Neuron (in vitro differentiated cells): ENCODE results near the gene NRN1.
A peak's percentile ranks its signal among the peaks of the same experiment; 100 is the strongest.
"Not testable (repeated sequence)": the region's sequence is repeated elsewhere in the genome, so short reads cannot be mapped to it uniquely, and the experiment has no call there.

Experiments used
- H2AFZ ChIP-seq: one replicate; pipeline ENCODE4 v1.6.1; 2013; ENCODE audit warnings: low read depth, mild to moderate bottlenecking, inconsistent platforms, low read length, moderate library complexity
- H3K27me3 ChIP-seq: one replicate; pipeline ENCODE4 v1.6.1; 2013; ENCODE audit warnings: low read length; ENCODE audit not compliant: insufficient read depth
- H3K36me3 ChIP-seq: one replicate; pipeline ENCODE4 v1.6.1; 2013; ENCODE audit warnings: low read length; ENCODE audit not compliant: insufficient read depth
- H3K4me1 ChIP-seq: one replicate; pipeline ENCODE4 v1.6.1; 2013; ENCODE audit warnings: low read length; ENCODE audit not compliant: insufficient read depth
- H3K4me3 ChIP-seq: 2 replicates; pipeline ENCODE4 v1.5.1; 2013; ENCODE audit warnings: mild to moderate bottlenecking, low read length, moderate library complexity
- H3K9me3 ChIP-seq: one replicate; pipeline ENCODE4 v1.6.1; 2013; ENCODE audit warnings: low read length

Gene NRN1, protein sequence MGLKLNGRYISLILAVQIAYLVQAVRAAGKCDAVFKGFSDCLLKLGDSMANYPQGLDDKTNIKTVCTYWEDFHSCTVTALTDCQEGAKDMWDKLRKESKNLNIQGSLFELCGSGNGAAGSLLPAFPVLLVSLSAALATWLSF

DNA sequence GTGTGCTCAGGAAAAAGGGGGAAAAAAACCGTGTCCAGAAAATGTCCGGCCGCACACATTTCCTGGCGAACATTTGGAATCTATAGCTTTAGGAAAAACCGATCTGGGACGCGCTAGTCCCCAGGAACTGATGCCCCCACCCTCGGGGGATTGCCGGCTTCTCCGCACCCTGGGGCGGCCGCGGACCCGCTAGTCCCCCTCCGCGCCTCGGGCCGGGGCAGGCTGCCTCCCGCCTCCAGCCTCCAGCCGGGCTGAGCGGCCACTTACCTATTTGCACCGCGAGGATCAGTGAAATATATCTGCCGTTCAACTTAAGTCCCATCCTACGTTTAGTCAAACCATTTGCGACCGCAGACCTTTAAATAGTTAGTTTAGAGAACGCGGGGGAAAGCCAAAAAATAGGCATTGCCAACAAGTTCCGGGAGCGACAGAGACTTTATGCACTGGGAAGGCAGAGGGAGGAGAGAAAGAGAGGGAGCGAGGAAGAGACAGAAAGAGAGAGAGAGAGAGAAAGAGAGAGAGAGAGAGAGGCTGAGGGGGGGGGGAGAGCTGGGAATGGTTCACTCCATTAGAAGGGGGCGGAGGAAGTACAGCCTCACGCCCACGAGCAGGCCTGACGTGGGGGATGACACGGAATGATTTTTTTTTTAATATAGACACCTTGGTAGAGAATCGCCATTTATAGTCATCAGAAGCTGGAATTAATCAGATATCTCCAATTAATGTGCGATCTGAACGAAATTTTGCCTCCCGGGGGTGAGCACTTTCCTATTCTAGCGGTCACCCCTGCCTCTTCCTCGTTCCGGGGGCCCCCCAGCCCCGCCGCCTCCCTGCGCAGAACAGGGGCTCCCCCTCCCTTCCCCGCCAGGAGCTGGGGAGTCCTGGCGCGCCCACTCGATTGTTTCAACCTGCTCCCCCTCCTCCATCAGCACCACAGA lies at the start of gene NRN1:
Gene NRN1, minus strand, starts transcription at position 498 of the 938 bp plus-strand sequence. Its CDS starts 176 bp downstream, at position 322.
- Histone ChIP-seq H3K4me3 (peak within 1 kb of the TSS; percentile 49), H2AFZ (peak within 1 kb of the TSS; percentile 24), H3K36me3 (no peaks in the 10 kb centered on the region), H3K27me3 (peaks cover 80% of the 10 kb centered on the region), H3K4me1 (peaks cover 32% of the 10 kb centered on the region), H3K9me3 (no peaks in the 10 kb centered on the region)

DNA sequence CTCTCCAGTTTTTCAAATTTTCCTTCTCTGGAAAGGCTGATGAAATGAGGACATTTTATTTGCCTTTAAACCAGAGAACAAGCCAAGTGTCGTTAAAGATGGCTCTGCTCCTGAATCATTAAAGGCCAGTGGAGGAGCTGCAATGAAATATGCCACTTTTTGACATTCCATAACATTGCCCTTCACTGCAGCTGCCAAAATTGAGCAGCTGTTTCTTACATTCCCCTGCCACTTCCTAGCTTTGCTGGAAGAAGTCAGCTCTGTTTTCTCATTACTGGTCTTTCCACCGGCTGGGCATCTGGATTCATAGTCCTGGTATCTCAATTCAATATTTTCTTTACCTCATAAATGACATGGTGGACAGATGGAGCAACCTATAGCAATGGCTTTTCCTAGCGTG lies 45.5 kb upstream of the NRN1 start:
- Histone ChIP-seq H3K4me1 (no peaks in the 10 kb centered on the region), H3K9me3 (peaks cover 2% of the 10 kb centered on the region), H3K27me3 (no peaks in the 10 kb centered on the region), H3K4me3 (no peak overlapping the region), H3K36me3 (no peaks in the 10 kb centered on the region), H2AFZ (no peak overlapping the region)

DNA sequence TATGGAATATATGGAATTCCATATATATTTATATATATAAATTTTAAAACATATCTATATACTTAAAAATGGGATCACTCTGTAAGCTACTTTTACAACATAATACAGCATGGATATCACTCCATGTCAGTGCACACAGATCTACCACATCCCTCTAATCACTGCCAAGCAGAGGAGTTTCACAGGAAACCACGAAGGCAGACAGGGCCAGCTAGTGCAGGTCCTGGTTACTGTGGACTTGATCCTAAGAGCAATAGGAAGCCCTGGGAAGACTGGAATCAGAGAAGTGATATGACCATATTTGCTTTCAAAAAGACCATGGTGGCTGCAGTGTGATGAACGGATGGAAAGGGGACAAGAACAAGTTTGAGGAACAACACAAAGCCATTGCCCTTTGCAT lies 40.0 kb upstream of the NRN1 start:
- Histone ChIP-seq H3K36me3 (no peaks in the 10 kb centered on the region), H3K4me3 (no peak overlapping the region), H3K9me3 (peaks cover 2% of the 10 kb centered on the region), H2AFZ (no peak overlapping the region), H3K27me3 (no peaks in the 10 kb centered on the region), H3K4me1 (no peaks in the 10 kb centered on the region)

DNA sequence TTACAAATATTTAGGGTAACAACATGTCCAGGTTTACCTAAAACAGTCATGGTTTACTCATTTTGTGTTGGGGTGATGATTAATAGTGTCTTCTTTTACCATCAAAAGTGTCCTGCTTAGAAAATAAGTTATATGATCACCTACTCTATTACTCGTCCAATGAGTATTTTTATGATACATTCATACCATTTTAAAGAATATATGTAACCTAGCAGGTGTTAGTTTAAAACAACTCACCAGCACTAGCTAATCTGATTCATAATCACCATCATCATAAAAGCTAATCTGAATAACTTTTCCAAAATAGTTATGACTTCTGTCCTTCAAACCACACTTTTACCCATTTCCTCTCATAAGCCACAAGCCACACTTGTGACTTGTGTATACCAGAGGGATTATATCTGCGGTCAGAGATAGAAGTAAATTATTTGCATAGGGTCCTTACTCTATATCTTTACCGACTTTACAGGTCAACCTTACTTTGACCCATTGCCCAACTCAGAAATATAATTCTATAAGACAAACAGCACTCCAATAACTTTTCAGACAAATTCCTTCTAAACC lies 33.3 kb upstream of the NRN1 start:
- Histone ChIP-seq H3K9me3 (no peaks in the 10 kb centered on the region), H2AFZ (no peak overlapping the region), H3K4me3 (no peak overlapping the region), H3K36me3 (no peaks in the 10 kb centered on the region), H3K27me3 (no peaks in the 10 kb centered on the region), H3K4me1 (no peaks in the 10 kb centered on the region)

DNA sequence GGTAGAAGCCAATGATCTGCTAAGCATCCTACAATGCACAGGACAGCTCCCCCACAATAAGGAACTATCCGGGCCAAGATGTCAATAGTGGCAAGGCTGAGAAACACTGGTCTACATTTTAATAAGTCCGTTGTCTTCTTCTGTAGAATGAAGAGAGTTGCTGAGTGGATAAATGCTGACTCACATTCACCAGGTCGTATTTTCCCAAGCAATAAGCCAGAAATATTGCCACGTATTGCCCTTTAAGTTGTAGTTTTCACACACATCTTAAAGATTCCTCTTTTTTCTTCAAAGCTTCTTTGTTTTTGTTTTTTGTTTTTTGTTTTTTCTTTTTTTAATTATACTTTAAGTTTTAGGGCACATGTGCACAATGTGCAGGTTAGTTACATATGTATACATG lies 30.5 kb upstream of the NRN1 start:
- no peak overlapping the region for H2AFZ ChIP-seq

DNA sequence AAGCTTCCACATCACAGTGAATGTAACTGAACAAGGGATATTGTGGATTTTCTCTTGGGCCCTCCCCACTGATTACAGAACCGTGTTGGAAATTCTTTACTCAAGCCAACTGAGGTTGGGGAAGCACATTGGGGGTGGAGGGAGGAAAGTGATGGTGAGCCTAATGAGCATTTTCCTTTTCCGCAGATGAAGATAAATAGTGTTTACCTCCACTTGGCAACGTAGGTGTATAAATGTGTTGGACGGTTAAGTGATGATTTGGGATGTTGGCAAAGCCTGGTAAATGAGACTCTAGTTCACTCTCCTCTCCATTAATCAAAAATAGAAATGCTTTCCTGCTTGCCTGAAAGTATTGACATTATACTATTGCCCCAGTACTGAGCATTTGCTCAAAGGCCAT lies 27.1 kb upstream of the NRN1 start:
- Histone ChIP-seq H2AFZ (no peak overlapping the region), H3K4me3 (no peak overlapping the region), H3K36me3 (no peaks in the 10 kb centered on the region), H3K4me1 (no peaks in the 10 kb centered on the region), H3K9me3 (no peaks in the 10 kb centered on the region), H3K27me3 (no peaks in the 10 kb centered on the region)

More for the DNA sequence above, 30.5 kb upstream of the NRN1 start:
- Histone ChIP-seq H3K4me1 (no peaks in the 10 kb centered on the region), H3K4me3 (no peak overlapping the region), H3K9me3 (no peaks in the 10 kb centered on the region), H3K27me3 (no peaks in the 10 kb centered on the region), H3K36me3 (no peaks in the 10 kb centered on the region)

DNA sequence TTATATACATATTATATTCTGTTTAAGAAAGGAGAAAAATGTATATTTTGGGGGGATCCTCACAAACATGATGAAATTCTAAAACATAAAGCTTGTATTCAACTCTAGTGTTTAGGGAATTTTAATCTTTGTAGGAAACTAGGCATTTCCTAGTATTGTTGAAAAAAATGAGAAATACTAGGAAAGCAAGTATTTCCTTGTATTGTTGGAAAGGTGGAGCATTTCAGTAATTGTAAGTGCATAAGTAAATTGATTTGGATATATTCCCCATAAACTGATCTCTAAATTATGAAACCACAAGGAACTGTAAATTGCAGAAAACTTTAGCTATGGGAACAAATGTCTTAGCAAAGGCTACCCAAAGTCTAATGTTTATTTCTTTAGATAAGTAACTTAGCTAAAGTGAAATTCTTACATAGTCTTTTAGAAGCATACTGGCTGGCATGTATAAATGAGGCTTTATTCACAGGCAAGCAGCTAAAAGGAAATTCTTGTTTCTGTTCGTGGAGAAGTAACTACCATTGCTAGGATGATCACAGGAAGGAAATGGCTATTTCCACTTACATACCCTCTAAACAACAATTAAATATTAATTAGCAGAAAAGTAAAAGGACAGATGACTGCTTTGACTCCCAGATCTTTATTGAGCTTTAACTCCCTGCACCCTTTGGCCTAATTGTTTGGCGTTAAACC lies 19.9 kb upstream of the NRN1 start:
- Histone ChIP-seq H3K4me3 (no peak overlapping the region), H2AFZ (no peak overlapping the region), H3K36me3 (no peaks in the 10 kb centered on the region), H3K27me3 (peaks cover 2% of the 10 kb centered on the region), H3K9me3 (no peaks in the 10 kb centered on the region), H3K4me1 (no peaks in the 10 kb centered on the region)

DNA sequence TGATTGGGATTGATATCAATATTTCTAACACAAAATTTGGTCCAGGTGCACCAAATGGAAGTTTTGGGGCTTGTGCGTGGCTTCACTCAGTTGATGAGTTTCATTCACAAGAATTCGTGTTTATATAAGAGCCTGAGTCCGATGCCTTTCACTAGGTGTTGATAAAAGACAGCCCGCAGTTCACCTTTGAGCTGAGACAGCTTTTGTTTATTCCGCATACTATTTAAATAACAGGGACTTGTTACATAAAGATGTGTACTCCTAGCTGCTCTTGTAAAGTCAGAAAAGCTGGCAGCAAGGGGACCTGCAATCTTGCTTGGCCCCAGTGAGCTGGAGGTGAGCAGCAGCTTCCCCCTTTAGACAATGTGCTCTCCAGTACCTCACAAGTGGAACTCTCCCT lies 19.0 kb upstream of the NRN1 start:
- Histone ChIP-seq H3K4me3 (no peak overlapping the region), H3K27me3 (peaks cover 2% of the 10 kb centered on the region), H3K36me3 (no peaks in the 10 kb centered on the region), H3K4me1 (no peaks in the 10 kb centered on the region), H3K9me3 (no peaks in the 10 kb centered on the region), H2AFZ (no peak overlapping the region)

DNA sequence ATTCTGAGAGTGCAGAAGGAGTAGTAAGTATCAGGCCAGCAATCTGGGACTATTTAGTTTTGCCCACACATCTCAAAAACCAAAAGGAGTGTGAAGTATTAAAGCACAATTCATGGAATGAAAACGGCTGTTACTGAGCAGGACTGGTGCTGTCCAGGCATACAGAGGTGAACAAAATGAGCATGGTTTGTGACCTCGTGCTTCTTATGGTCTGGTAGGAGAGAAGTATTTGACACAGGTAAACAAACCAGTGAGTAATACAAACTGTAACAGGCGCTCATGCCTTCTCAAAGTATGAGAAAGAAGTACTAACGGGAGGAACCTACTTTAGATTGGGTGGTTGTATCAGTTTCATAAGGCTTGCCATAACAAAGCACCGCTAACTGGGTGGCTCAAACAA lies 17.5 kb upstream of the NRN1 start:
- peaks cover 2% of the 10 kb centered on the region for H3K27me3 ChIP-seq

DNA sequence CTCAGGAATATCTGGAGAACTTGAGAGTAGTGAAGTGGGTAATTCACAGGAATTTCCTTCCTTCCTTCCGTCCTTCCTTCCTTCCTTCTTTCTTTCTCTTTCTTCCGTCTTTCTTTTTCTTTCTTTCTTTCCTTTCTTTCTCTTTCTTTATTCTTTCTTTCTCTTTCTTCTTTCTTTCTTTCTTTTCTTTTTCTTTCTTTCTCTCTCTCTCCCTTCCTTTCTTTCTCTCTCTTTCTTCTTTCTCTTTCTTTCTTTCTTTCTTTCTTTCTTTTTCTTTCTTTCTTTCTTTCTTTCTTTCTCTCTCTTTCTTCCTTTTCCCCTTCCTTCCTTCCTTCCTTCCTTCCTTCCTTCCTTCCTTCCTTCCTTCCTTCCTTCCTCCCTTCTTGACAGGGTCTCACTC lies 16.1 kb upstream of the NRN1 start:
- H3K27me3 ChIP-seq, H3K36me3 ChIP-seq, H3K4me3 ChIP-seq, H2AFZ ChIP-seq, H3K9me3 ChIP-seq, H3K4me1 ChIP-seq: not testable (repeated sequence)

More for the DNA sequence above, 17.5 kb upstream of the NRN1 start:
- no peaks in the 10 kb centered on the region for H3K4me1 ChIP-seq
- H3K4me3 ChIP-seq, result no peak overlapping the region
- H3K36me3 ChIP-seq, result no peaks in the 10 kb centered on the region
- no peak overlapping the region for H2AFZ ChIP-seq
- no peaks in the 10 kb centered on the region for H3K9me3 ChIP-seq

DNA sequence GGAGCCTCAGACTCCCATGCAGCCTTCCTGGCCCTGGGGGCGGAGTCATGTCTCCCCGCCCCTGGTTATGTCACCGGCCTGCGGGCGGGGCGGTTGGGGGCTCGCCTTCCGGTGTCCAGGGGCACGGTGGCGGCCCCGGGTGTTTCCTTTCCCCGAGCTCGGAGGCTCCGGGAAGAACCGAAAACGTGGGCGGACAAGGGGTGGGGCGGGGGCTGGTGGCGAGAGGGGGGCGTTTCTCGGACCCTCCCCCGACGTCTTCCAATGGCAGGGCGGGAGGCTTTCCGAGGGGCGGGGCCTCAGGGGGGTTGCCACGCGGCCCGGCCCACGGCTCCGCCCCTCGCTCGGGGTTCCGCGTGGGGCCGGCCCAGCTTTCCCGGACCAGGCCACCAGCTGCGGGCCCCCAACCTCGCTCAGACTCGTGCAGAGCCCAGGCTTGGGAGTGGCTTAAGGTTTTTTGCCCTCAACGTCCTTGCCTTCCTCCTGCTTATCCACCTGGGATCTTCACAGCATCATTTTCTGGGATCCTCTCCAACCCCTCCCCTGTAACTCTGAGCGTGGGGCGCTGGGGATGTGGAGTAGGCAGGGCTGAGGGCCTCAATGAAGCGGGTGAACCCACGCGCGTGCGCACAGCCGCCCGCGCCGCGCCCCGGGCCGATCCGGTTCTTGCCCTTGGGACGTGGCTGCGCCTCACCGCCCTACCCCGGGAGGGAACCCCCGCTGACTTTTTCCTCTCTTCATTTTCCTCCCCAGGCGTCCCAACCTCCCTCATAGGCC lies 2.1 kb upstream of the NRN1 start:
- Histone ChIP-seq H2AFZ (peak overlapping the region; percentile 85), H3K36me3 (no peaks in the 10 kb centered on the region), H3K4me3 (peak overlapping the region; percentile 49), H3K4me1 (peaks cover 16% of the 10 kb centered on the region), H3K27me3 (peaks cover 66% of the 10 kb centered on the region), H3K9me3 (no peaks in the 10 kb centered on the region)

DNA sequence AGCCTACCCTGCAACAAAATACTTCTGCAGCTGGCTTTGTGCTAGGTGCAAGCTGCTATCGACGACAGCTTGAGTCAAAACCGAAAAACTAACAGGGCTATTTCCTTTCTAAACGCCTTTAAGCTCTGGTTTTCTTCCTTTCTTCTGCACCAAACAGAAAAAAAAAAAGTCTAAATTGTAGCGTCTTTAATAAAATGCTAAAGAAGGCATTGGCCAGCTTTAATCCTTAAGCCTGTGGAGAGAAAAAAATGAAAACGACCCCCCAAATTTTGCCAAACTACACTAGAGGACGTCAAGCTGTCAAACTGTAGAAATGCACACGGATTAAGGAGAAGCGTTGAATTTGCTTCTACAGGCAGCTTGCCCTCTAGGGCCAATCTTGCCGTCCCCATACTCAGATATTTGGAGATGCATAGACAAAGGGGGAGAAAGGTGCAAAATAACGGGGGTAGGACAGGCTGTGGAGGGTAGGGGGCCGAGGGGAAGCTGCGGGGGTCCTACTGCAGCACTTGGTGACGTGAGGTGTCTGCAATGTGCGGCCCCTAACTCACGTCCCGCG lies 1.4 kb upstream of the NRN1 start:
- Histone ChIP-seq H3K27me3 (peaks cover 73% of the 10 kb centered on the region), H3K4me3 (peak overlapping the region; percentile 49), H3K4me1 (peaks cover 20% of the 10 kb centered on the region), H3K9me3 (no peaks in the 10 kb centered on the region), H2AFZ (peak overlapping the region; percentile 85), H3K36me3 (no peaks in the 10 kb centered on the region)
